H54 (cell line): ENCODE results near the gene MTRF1.
"Not testable (repeated sequence)": the region's sequence is repeated elsewhere in the genome, so short reads cannot be mapped to it uniquely, and the experiment has no call there.

Experiments
- DNase-seq: peaks from one replicate; pipeline ENCODE4 v3.0.0; 2011; ENCODE audit warnings: low spot score, mixed read lengths; ENCODE audit not compliant: insufficient read length
- FAIRE-seq: peaks from 3 replicates; lab custom pipeline; 2011; peaks lifted over from hg19 to GRCh38; lab: Jason Lieb, UNC
- POLR2A ChIP-seq: IDR thresholded peaks from 2 replicates; pipeline ENCODE4 v1.6.1; 2011; ENCODE audit warnings: low read depth, mild to moderate bottlenecking, low read length

The MTRF1 gene

DNA sequence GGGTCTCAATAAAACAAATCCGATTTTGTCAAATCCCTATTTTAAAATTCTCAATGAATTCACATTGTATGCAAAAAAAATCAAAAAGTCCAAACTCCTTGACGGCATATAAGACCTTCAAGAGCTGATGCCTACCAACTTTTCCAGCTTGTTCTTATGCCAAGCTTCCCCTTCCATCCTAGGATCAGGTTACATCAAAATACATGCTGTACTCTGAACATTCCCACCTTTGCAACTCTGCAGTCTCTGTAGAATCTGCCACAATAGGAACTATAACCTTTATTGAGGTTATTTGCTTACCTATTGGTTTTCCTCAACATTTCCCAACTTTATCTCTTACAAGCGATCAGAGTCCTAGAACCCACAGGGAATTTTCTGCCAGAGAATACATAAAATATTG, 76.9 kb downstream of the MTRF1 start:
- no peak for FAIRE-seq
- DNase-seq = no peak
- no peak for TF ChIP-seq POLR2A

- DNase-seq (no peak), FAIRE-seq (no peak)
- no peak for TF ChIP-seq POLR2A
These were observed 81.1 kb downstream of the MTRF1 start for GRCh38 chr13:41182231-41182630.

GRCh38 chr13:41179593-41180250, 83.7 kb downstream of the MTRF1 start:
- DNase-seq = no peak
- FAIRE-seq = no peak
- TF ChIP-seq POLR2A = no peak

GRCh38 chr13:41178040-41178439, 85.3 kb downstream of the MTRF1 start:
- FAIRE-seq (no peak), DNase-seq (no peak)

DNA sequence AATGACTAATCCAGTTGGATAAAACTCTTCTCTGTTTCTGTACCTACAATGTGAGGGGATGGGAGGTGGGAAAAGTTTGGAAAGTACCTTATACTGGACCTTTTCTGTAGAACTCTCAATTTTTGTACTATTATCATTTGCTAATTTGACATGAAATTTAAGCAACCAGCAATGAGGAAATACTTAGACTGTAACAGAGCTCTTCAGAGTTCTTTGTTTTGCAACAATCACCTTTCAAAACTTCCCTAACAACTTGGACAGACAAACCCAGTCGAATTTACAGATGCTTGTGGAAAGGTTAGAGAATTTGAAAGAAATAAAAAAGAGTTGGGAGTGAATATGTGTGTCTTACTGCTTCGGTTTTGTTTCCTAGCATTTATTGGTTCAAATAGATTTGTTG, 85.8 kb downstream of the MTRF1 start:
- no peak for TF ChIP-seq POLR2A
- DNase-seq (no peak), FAIRE-seq (no peak)

More at GRCh38 chr13:41178040-41178439, 85.3 kb downstream of the MTRF1 start:
- no peak for TF ChIP-seq POLR2A

GRCh38 chr13:41175576-41175975, 87.8 kb downstream of the MTRF1 start:
- not testable (repeated sequence) for FAIRE-seq, DNase-seq
